ENCODE data around the gene SCP2.

The SCP2 gene

GRCh38 chr1:53071167-53071865 is 144.2 kb downstream of the SCP2 start:
- no peak overlapping the region for H2BK15ac ChIP-seq (ENCODE audit: low read depth, poor library complexity, severe bottlenecking)
- peaks cover 3% of the 10 kb centered on the region for H3K4me1 ChIP-seq (ENCODE audit: control insufficient read depth, insufficient read depth, low read depth, low read length)
- H3K27ac ChIP-seq (ENCODE audit: low read length, poor library complexity, severe bottlenecking), result no peak overlapping the region
- no peaks in the 10 kb centered on the region for H3K9me3 ChIP-seq (ENCODE audit: control insufficient read depth, low read length)
- no peak overlapping the region for H3K9ac ChIP-seq (ENCODE audit: low read length)
- no peaks in the 10 kb centered on the region for H3K27me3 ChIP-seq (ENCODE audit: control insufficient read depth in 1 of 2, insufficient read depth in 1 of 2, low read length in 2 of 2)
- H4K91ac ChIP-seq (ENCODE audit: low read length), result no peak overlapping the region
- no peak overlapping the region for H3K23ac ChIP-seq (ENCODE audit: low read length in 2 of 2)
- H4K8ac ChIP-seq (ENCODE audit: low read length), result no peak overlapping the region
- no peaks in the 10 kb centered on the region for H3K79me1 ChIP-seq (replicated peaks; ENCODE audit: low read length, poor library complexity, severe bottlenecking)
- no peak overlapping the region for H2BK120ac ChIP-seq (ENCODE audit: low read depth, low read length)
- no peak overlapping the region for H3K4me2 ChIP-seq (ENCODE audit: low read length, poor library complexity, severe bottlenecking)
- no peak overlapping the region for H3K4me3 ChIP-seq (ENCODE audit: insufficient read depth in 1 of 2, low read depth in 1 of 2, low read length in 2 of 2)
- H2AFZ ChIP-seq (ENCODE audit: low read depth, low read length), result no peak overlapping the region
- no peak overlapping the region for H3K14ac ChIP-seq (ENCODE audit: low read length in 2 of 2)
- no peak overlapping the region for H2BK5ac ChIP-seq (ENCODE audit: low read depth, low read length, poor library complexity, severe bottlenecking)
- peak overlapping the region in 1 of 2 experiments; percentile 16 for H3K18ac ChIP-seq (ENCODE audit: low read depth in 1 of 2, low read length in 2 of 2)
- DNase-seq, result no peak
- 83% methylated on average over 14 of the region's 17 CpGs for WGBS
- H3K4ac ChIP-seq (ENCODE audit: low read depth in 1 of 2, low read length in 2 of 2), result no peak overlapping the region
- peaks cover 0 to 57% of the 10 kb centered on the region in 2 experiments for H3K36me3 ChIP-seq (ENCODE audit: control insufficient read depth in 1 of 2, insufficient read depth in 2 of 2, low read depth in 1 of 2, low read length in 2 of 2)
- no peak overlapping the region for H2BK12ac ChIP-seq (ENCODE audit: low read length in 2 of 2)
- no peak overlapping the region for H2AK5ac ChIP-seq (ENCODE audit: low read length, severe bottlenecking)

- Histone ChIP-seq H3K4me2 (ENCODE audit: low read length, poor library complexity, severe bottlenecking) (no peak overlapping the region), H2AK5ac (ENCODE audit: low read length, severe bottlenecking) (no peak overlapping the region), H3K9ac (ENCODE audit: low read length) (no peak overlapping the region), H2BK12ac (ENCODE audit: low read length in 2 of 2) (no peak overlapping the region), H3K27ac (ENCODE audit: low read length, poor library complexity, severe bottlenecking) (no peak overlapping the region), H4K91ac (ENCODE audit: low read length) (no peak overlapping the region), H3K4ac (ENCODE audit: low read depth in 1 of 2, low read length in 2 of 2) (no peak overlapping the region), H2AFZ (ENCODE audit: low read depth, low read length) (no peak overlapping the region), H4K8ac (ENCODE audit: low read length) (no peak overlapping the region), H3K36me3 (ENCODE audit: control insufficient read depth in 1 of 2, insufficient read depth in 2 of 2, low read depth in 1 of 2, low read length in 2 of 2) (peaks cover 0 to 59% of the 10 kb centered on the region in 2 experiments), H3K18ac (ENCODE audit: low read depth in 1 of 2, low read length in 2 of 2) (no peak overlapping the region), H3K27me3 (ENCODE audit: control insufficient read depth in 1 of 2, insufficient read depth in 1 of 2, low read length in 2 of 2) (no peaks in the 10 kb centered on the region), H3K4me1 (ENCODE audit: control insufficient read depth, insufficient read depth, low read depth, low read length) (peaks cover 3% of the 10 kb centered on the region), H2BK120ac (ENCODE audit: low read depth, low read length) (no peak overlapping the region), H3K23ac (ENCODE audit: low read length in 2 of 2) (no peak overlapping the region), H3K9me3 (ENCODE audit: control insufficient read depth, low read length) (no peaks in the 10 kb centered on the region), H3K4me3 (ENCODE audit: insufficient read depth in 1 of 2, low read depth in 1 of 2, low read length in 2 of 2) (no peak overlapping the region), H2BK15ac (ENCODE audit: low read depth, poor library complexity, severe bottlenecking) (no peak overlapping the region), H3K14ac (ENCODE audit: low read length in 2 of 2) (no peak overlapping the region), H2BK5ac (ENCODE audit: low read depth, low read length, poor library complexity, severe bottlenecking) (no peak overlapping the region), H3K79me1 (replicated peaks; ENCODE audit: low read length, poor library complexity, severe bottlenecking) (no peaks in the 10 kb centered on the region)
- no CpG with 5 or more reads among the region's 1 CpG for WGBS
- DNase-seq, result no peak
Observed at GRCh38 chr1:53071915-53072314, 144.8 kb downstream of the SCP2 start.

- Histone ChIP-seq H3K18ac (ENCODE audit: low read depth in 1 of 2, low read length in 2 of 2) (no peak overlapping the region), H3K4me1 (ENCODE audit: control insufficient read depth, insufficient read depth, low read depth, low read length) (no peaks in the 10 kb centered on the region), H3K27ac (ENCODE audit: low read length, poor library complexity, severe bottlenecking) (no peak overlapping the region), H2AFZ (ENCODE audit: low read depth, low read length) (no peak overlapping the region), H3K9ac (ENCODE audit: low read length) (peak overlapping the region; percentile 47), H2BK15ac (ENCODE audit: low read depth, poor library complexity, severe bottlenecking) (peak overlapping the region; percentile 30), H3K9me3 (ENCODE audit: control insufficient read depth, low read length) (no peaks in the 10 kb centered on the region), H3K27me3 (ENCODE audit: control insufficient read depth in 1 of 2, insufficient read depth in 1 of 2, low read length in 2 of 2) (no peaks in the 10 kb centered on the region), H3K4me3 (ENCODE audit: insufficient read depth in 1 of 2, low read depth in 1 of 2, low read length in 2 of 2) (no peak overlapping the region), H2BK12ac (ENCODE audit: low read length in 2 of 2) (no peak overlapping the region), H2BK120ac (ENCODE audit: low read depth, low read length) (no peak overlapping the region), H4K8ac (ENCODE audit: low read length) (no peak overlapping the region), H3K23ac (ENCODE audit: low read length in 2 of 2) (no peak overlapping the region), H3K14ac (ENCODE audit: low read length in 2 of 2) (no peak overlapping the region), H3K4ac (ENCODE audit: low read depth in 1 of 2, low read length in 2 of 2) (no peak overlapping the region), H2AK5ac (ENCODE audit: low read length, severe bottlenecking) (no peak overlapping the region), H2BK5ac (ENCODE audit: low read depth, low read length, poor library complexity, severe bottlenecking) (no peak overlapping the region), H3K79me1 (replicated peaks; ENCODE audit: low read length, poor library complexity, severe bottlenecking) (no peaks in the 10 kb centered on the region), H3K4me2 (ENCODE audit: low read length, poor library complexity, severe bottlenecking) (no peak overlapping the region), H3K36me3 (ENCODE audit: control insufficient read depth in 1 of 2, insufficient read depth in 2 of 2, low read depth in 1 of 2, low read length in 2 of 2) (peaks cover 0 to 69% of the 10 kb centered on the region in 2 experiments), H4K91ac (ENCODE audit: low read length) (no peak overlapping the region)
- 95% methylated on average over 4 of the region's 7 CpGs for WGBS
- no peak for DNase-seq
Observed at GRCh38 chr1:53073287-53073686, 146.2 kb downstream of the SCP2 start.

GRCh38 chr1:53073868-53074311 is 146.8 kb downstream of the SCP2 start:
- H3K4me1 ChIP-seq (ENCODE audit: control insufficient read depth, insufficient read depth, low read depth, low read length), result no peaks in the 10 kb centered on the region
- no peak overlapping the region for H2AFZ ChIP-seq (ENCODE audit: low read depth, low read length)
- no peak overlapping the region for H3K14ac ChIP-seq (ENCODE audit: low read length in 2 of 2)
- H3K4ac ChIP-seq (ENCODE audit: low read depth in 1 of 2, low read length in 2 of 2), result no peak overlapping the region
- no peaks in the 10 kb centered on the region for H3K79me1 ChIP-seq (replicated peaks; ENCODE audit: low read length, poor library complexity, severe bottlenecking)
- H2AK5ac ChIP-seq (ENCODE audit: low read length, severe bottlenecking), result no peak overlapping the region
- H3K27me3 ChIP-seq (ENCODE audit: control insufficient read depth in 1 of 2, insufficient read depth in 1 of 2, low read length in 2 of 2), result no peaks in the 10 kb centered on the region
- no peak overlapping the region for H3K18ac ChIP-seq (ENCODE audit: low read depth in 1 of 2, low read length in 2 of 2)
- no peaks in the 10 kb centered on the region for H3K9me3 ChIP-seq (ENCODE audit: control insufficient read depth, low read length)
- peak overlapping the region; percentile 47 for H3K9ac ChIP-seq (ENCODE audit: low read length)
- no peak overlapping the region for H2BK15ac ChIP-seq (ENCODE audit: low read depth, poor library complexity, severe bottlenecking)
- no peak overlapping the region for H2BK12ac ChIP-seq (ENCODE audit: low read length in 2 of 2)
- H2BK120ac ChIP-seq (ENCODE audit: low read depth, low read length), result no peak overlapping the region
- no peak overlapping the region for H3K27ac ChIP-seq (ENCODE audit: low read length, poor library complexity, severe bottlenecking)
- H3K23ac ChIP-seq (ENCODE audit: low read length in 2 of 2), result no peak overlapping the region
- no peak overlapping the region for H4K8ac ChIP-seq (ENCODE audit: low read length)
- no peak overlapping the region for H3K4me2 ChIP-seq (ENCODE audit: low read length, poor library complexity, severe bottlenecking)
- 81% methylated on average over 10 of the region's 10 CpGs for WGBS
- no peak for DNase-seq
- no peak overlapping the region for H4K91ac ChIP-seq (ENCODE audit: low read length)
- H2BK5ac ChIP-seq (ENCODE audit: low read depth, low read length, poor library complexity, severe bottlenecking), result no peak overlapping the region
- H3K4me3 ChIP-seq (ENCODE audit: insufficient read depth in 1 of 2, low read depth in 1 of 2, low read length in 2 of 2), result no peak overlapping the region
- H3K36me3 ChIP-seq (ENCODE audit: control insufficient read depth in 1 of 2, insufficient read depth in 2 of 2, low read depth in 1 of 2, low read length in 2 of 2), result peaks cover 0 to 69% of the 10 kb centered on the region in 2 experiments

Data from mesenchymal stem cell (in vitro differentiated cells and primary cell).